GM18861 (cell line): ENCODE measurements around the gene FBXO34.

ENCODE experiments used
- ATAC-seq: cut with Tn5 transposase; IDR thresholded peaks from one replicate; pipeline ENCODE4 v1.9.1; 2021; ENCODE audit not compliant: unreplicated experiment

The FBXO34 gene, protein sequence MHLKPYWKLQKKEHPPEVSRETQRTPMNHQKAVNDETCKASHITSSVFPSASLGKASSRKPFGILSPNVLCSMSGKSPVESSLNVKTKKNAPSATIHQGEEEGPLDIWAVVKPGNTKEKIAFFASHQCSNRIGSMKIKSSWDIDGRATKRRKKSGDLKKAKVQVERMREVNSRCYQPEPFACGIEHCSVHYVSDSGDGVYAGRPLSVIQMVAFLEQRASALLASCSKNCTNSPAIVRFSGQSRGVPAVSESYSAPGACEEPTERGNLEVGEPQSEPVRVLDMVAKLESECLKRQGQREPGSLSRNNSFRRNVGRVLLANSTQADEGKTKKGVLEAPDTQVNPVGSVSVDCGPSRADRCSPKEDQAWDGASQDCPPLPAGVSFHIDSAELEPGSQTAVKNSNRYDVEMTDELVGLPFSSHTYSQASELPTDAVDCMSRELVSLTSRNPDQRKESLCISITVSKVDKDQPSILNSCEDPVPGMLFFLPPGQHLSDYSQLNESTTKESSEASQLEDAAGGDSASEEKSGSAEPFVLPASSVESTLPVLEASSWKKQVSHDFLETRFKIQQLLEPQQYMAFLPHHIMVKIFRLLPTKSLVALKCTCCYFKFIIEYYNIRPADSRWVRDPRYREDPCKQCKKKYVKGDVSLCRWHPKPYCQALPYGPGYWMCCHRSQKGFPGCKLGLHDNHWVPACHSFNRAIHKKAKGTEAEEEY

DNA sequence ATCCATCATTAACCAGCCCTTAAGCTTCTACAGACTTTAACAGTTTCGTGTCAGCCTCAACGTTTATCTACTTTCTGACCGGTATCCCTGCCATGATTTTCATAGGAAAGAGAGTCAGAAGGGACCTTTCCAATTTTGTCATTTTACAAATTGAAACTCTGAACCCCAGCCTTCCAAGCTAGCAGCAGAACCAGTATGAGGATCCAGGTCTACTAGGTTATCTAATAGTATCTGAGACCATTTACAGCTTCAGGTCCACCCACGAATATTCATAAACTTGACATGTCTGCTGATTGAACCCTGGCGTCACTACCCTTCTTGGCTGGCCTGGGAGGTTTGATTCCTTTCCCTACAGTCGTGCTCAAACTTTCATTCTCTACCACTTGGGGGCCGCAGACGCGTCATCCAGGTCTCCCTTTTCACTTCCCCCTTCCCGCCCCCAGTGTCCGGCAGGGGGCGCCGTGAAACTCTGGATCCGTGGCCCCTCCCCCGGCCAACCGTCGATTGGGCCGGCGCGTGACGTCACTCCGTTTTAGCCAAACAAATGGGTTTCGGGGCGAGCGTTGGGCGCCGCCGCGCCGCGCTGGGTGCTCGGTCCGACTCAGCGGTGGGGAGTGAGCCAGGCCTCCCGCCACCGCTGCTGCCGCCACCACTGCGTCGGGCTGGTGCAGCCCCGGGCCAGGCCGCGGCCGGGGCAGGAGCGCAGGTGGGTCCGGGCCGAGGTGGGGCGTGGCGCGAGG, at the start of gene FBXO34:
FBXO34 (plus strand) TSS at position 590 of the 740 bp plus-strand sequence. CDS start 78,970 bp downstream, outside the sequence.
- peak; percentile 62 for ATAC-seq

DNA sequence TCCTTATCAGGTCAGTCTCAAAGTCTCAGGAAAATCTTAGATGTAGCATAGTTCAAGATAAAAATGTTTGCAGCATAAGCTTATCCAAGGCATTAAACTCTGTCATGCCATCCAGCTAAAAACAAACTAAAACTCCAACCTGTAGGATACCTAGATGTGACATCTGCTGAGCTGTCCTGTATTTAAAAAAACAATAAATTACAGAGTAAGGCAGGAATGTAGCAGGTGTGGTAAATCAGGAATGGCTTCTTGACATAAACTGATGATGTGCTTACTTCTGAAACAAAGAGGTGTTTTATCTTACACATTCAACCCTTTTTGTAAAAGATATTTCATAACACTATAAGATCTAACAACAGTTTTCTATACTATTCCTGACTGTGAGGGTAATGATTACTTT, 49.3 kb upstream of the FBXO34 start:
- ATAC-seq, result no peak

DNA sequence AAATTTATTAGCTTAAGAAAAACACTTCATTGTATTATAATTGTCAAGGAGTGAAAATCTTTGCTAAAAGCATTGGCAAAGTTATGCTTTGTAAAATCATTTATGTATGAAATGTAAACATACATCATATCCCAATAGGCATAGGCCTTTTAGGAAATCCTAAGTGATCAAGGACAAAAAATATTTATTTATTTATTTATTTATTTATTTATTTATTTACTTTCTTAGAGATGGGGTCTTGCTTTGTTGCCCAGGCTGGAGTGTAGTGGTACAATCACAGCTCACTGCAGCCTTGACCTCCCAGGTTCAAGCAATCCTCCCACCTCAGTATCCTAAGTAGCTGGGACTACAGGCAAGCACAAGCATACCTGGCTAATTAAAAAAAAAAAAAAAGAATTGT, 47.9 kb upstream of the FBXO34 start:
- no peak for ATAC-seq

DNA sequence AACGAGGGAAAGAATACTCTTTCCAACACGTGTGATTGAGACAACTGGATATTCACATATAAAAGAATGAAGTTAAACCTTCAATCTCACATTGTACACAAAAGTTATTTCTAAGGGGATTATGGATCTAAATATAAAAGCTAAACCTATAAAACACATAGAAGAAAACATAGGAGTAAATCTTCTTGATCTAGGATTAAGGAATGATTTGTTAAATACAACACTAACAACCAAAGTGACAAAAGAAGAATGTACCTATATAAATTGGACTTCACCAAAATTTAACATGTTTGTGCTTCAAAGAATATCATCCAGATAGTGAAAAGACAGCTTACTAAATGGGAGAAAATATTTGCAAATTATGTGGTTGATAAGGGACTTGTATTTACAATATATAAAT, 43.0 kb upstream of the FBXO34 start:
- no peak for ATAC-seq

DNA sequence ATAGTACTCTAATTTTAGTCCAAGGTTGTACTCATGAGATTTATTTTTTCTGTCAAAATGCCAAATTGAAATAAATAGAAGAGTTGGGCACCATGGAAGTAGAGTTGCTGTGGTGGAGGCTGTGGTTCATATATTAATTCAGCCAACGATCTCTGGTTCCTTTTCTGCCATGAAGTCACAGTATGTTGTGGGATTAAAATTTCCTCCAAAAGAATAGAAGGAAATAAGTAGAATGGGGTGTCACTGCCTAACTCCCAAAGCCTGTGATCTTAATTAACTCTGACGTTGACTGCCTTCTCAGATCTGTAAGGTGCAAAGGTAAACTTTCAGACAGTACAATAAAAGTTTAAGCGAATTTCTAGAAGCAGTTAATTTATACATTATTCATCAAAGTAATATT, 37.6 kb upstream of the FBXO34 start:
- no peak for ATAC-seq

DNA sequence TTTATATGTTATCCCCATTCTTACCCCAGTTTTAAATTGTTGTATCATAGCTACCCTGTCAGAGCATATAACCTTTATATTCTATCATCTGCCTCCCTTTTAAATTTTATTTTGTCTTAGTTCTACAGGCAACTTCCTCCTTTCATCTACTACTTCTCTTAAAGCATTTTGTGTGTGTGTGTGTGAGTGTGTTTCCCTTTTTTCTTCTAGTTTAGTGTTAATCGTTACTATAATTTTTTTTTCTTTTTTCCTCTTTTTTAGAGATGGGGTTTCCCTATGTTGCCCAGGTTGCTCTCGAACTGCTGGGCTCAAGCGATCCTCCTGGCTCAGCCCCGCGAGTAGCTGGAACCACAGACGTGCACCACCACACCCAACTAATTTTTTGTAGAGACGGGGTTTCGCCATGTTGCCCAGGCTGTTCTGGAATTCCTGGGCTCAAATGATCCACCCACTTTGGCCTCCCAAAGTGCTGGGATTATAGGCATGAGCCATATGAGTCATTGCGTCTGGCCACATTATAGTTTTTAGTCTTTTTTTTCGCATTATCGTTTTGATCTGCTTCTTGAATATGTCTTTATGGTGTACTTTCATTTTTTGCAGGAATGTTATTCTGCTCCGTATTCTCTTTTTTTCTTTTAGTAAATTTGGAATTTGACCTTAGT, 33.1 kb upstream of the FBXO34 start:
- ATAC-seq, result no peak

DNA sequence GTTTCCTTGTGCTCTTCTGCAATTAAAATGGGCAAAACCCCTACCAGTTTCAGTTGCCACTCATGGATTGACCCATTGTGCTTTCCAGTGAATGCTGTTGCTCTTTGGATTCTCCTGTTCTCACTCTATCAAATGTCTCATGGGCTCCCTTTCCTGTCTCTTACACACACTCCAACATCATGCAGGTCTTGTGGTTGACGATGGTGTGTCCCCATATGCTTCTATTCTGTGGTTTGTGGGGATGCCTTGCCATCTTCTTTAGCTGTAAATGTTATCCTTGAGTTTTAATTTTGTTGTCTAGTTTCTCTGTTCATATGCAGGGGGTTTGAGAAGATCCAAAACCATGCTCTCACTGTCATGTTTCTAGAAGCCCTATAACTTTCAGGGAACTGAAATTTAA, 31.9 kb upstream of the FBXO34 start:
- ATAC-seq, result no peak

DNA sequence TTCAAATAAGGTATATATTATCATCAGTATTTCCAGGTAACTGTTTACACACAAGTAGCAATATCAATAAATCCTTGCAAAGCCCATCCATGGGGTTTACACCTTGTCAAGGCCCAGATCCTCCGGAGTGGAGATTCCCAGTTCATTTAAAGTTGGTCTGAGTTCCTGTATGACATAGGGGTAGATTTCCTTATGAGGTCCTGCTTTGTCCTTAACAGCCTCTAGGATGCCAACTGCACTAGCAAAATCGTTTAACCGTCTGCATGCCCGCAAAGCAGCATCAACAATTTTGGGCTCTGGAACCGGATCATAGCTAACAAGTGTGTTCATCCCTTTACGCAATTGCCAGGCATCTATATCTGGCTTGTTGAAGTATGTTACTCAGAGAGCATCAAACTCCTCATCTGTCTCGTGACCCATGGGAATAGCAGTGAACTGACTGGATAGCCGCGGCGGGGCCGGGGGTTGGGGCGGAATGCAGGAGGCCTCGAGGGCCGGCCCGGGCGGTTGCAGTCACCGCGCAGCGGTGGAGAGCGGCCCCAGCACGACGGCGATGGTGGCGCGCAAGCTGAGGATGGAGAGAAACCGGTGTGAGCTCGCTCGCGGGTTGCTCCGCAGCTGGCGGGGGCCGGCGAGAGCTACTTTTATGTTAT, 30.6 kb upstream of the FBXO34 start:
- no peak for ATAC-seq

DNA sequence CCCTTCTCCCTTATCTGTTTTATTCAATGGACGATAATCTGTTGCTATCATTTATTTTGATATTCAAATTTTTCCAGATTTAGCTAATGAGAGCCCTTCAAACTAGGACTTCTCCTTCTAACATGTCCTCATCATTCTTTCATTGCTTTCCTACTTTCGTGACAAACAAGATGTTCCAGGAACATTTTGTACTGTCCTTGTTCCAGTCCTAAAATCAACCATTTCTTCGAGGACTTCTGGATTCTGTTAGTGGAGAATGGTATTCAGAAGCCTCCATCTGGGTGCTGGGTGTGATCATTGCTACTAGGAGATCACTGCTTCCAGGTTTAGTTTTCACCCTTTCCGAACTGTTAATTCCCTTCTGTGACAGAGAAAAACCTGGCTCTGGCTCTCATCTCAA, 29.5 kb upstream of the FBXO34 start:
- ATAC-seq, result no peak

DNA sequence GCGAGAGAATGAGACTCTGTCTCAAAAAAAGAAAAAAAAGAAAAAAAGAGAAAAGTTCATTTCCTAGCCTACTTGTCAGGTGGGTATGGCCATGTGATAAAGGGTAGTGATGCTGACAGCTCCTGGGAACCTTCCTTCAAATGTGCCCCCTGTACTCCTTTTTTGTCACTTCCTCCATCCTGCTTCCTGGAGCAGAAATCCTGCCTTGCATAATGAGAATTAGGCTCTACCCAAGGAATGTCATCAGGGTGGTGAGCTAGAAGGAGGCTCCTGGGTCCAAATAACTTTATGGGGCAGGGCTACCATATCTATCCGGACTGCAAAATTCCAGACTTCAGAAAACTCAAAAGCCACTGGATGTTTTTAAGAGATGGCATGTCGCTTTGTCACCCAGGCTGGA, 27.8 kb upstream of the FBXO34 start:
- ATAC-seq, result no peak

DNA sequence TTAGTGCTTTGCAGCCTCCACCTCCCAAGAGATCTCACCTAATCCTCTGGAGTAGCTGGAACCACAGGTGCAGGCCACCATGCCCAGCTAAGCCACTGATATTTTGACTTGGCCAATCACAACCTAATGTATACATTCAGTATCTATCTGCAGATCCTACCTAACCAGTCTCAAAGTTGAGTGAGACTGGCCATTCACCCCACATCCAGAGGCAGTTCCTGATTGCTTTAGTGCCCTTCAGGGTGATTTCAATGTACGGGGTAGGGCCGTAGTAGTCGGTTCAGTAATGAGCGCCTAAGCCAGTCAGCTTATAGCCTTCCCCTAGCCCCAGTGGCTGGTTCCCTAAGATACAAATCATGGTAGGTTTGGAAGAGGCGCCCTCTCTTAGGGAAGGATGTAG, 27.4 kb upstream of the FBXO34 start:
- no peak for ATAC-seq

DNA sequence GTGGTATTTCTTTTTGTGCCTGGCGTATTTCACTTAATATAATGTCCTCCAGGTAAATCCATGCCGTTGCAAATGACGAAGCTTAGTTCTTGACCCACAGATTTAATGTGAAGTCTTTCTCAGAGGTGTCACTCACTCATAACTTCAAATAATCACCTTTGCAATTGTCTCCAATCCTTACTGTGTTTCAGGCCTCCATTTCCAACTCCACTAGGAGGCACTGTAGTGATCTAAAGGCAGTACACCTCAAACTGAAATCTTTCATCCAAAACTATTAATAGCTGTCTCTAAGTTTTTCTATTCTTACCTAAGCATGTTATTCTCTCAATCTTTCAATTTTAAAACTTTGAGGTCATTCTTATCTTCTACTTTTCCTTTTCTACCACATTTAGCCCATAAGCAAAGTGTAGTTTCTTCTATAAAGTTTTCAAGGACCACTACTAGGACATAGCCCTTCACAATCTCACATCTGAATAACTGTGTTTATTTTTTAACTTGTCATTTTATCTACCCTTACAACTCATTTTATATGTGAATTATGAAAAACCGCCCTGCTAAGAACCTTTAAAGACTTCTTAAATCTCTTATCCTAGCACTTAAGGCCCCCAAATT, 25.5 kb upstream of the FBXO34 start:
- no peak for ATAC-seq

DNA sequence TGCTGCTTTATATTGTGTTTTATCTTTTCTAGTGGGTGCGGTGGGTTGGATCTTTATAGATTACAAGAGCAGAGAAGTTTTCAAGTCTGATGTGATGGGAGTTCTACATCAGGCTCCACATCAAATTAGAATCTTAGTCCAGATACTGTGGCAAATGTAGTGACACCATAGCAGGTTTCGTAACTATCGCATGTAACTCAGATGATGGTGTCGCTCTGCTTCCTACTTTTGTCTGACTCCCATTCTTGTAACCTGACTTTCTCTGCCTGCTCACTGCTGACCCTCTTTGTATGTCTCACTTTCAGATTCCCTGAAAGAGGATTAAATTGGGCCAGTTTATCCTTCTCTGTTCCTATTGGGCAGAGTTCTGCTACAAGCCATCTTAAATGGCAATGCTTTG, 22.8 kb upstream of the FBXO34 start:
- no peak for ATAC-seq

DNA sequence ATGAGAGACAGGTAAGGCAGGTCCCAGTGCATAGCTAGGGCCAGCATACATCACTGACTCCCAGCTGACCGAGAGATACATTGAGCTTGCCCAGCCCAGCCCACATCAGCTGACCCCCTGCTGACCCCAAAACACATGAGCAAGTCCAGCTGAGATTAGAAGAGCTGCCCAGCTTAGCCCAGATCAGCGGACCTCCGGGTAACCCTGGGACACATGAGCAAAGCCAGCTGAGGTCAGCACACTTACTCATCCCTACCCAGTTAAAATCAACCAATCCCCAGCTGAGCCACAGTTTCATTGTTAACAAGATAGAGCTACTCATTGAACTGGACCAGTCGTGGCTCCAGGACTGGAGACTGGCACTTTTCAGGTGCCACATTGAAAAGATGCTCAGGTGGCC, 21.8 kb upstream of the FBXO34 start:
- ATAC-seq, result no peak

DNA sequence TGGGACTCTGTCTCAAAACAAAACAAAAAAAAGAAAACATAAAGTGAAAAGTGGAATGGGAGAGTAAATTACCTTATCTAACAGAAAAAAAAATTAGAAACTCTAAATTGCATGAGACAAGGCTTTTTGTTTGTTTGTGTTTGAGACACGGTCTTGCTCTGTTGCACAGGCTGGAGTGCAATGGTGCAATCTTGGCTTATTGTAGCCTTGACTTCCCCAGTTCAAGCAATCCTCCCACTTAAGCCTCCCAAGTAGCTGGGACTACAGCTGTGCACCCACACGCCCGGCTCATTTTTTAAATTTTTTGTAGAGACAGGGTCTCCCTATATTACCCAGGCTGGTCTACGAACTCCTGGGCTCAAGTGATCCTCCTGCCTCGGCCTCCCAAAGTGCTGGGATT, 17.9 kb upstream of the FBXO34 start:
- no peak for ATAC-seq

DNA sequence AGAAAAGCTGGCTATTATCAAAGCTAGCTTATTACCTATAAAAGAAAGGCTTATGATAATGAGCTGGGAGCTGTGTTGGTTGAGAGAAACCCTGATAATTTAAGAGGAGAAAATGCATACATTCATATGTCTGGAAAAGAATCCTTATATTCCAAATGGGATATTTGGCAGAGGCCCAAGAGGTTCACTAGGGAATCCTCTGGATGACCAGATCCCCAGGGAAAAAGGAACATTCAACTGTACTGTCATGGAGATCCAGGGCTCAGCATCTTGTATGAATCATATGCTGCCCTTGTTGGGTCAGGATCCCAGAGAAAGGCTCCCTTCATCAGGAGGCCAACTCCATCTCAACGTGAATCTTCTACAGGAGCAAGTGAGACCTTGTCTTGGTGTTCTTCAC, 16.6 kb upstream of the FBXO34 start:
- no peak for ATAC-seq

DNA sequence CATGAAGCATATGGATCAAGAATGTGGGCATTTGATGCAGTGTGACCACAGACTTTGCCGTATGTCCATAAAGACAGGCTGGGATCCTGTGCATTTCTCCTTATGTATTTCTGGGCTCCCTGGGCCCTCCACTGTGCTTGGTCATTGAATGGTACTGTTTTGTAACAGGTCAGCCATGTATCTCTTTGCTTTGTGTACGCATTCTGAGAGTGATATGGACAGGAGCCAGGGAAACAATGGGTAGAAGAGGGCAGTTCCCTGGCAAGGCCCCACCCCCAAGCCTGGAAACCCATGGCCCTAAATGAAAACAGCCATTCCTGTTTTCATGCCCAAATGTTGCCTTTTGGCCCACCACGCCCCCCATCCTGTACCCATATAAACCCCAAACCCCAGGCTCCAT, 15.2 kb upstream of the FBXO34 start:
- no peak for ATAC-seq

DNA sequence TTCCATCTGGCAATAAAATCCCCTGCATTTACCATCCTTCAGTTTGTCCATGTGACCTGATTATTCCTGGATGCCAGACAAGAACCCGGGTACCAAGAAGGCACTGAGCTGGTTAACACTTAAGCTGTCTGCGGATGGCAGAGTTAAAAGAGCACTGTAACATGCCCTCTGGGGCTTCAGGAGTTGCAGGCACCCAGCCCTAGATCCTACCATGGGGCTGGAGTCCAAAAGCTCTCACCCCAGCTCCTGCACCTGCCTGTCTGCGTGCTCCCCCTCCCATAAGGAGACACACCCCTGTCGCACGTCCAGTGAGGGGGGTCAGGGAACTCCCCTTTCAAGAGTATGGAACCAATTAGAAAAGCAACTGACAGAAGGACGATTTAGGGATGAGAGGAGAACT, 14.6 kb upstream of the FBXO34 start:
- no peak for ATAC-seq

DNA sequence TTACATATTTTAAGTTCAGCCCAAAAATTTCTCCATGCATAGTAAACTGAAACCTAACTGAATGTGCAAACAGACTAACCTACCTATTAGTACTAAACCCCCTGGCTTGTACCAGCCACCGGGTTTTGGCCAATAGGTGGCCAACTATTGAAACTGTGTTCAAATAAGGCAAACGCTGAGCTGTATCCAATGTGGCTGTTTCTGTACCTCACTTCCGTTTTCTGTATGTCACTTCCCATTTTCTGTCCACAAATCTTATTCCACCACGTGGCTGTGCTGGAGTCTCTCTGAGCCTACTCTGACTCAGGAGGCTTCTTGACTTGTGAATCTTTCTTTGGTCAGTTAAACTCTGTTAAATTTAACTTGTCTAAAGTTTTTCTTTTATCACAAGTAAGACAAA, 6.0 kb upstream of the FBXO34 start:
- no peak for ATAC-seq

DNA sequence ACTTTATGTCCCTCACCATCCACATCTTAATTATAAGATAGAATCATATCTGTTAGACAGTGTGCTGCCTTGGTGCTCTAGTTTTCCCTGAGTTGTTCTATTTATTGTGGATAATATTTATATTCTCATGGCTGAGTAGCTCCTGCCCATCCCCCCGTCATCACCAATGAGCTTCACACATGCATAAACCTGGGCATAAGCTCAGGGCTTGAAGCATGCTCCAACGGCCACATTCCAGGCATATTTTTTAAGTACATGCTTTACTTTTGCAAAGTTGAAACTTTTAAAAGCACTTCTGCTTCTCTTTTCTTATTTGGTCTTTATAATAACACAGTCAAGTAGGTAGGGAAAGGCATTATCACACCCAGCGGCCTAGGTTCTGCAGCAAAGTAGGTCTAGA, 3.4 kb upstream of the FBXO34 start:
- no peak for ATAC-seq
